NT2/D1 (cell line): ENCODE data around the gene ZNF678.
"Not testable (repeated sequence)": the region's sequence is repeated elsewhere in the genome, so short reads cannot be mapped to it uniquely, and the experiment has no call there.

Experiments used
- DNase-seq: peaks from one replicate; pipeline ENCODE4 v3.0.0-alpha.2; 2011; ENCODE audit warnings: low read depth, low spot score
- H3K27me3 ChIP-seq: 2 replicates; pipeline ENCODE4 v1.6.0; 2011; ENCODE audit warnings: mild to moderate bottlenecking; ENCODE audit not compliant: insufficient read length, insufficient read depth
- H3K36me3 ChIP-seq: 2 replicates; pipeline ENCODE4 v1.6.1; 2011; ENCODE audit warnings: mild to moderate bottlenecking, low read length, mixed read lengths; ENCODE audit not compliant: insufficient read depth, insufficient read length
- H3K4me1 ChIP-seq: 2 replicates; pipeline ENCODE4 v1.5.1; 2011; ENCODE audit not compliant: insufficient read depth, insufficient read length
- H3K4me3 ChIP-seq: 2 replicates; pipeline ENCODE4 v1.5.1; 2011; ENCODE audit warnings: low read depth; ENCODE audit not compliant: insufficient read length
- H3K9ac ChIP-seq: 2 replicates; pipeline ENCODE4 v1.6.0; 2011; ENCODE audit warnings: low read depth; ENCODE audit not compliant: insufficient read length
- H3K9me3 ChIP-seq: 2 replicates; pipeline ENCODE4 v1.5.1; 2011; ENCODE audit warnings: mild to moderate bottlenecking, low read length; ENCODE audit not compliant: insufficient read depth
- SUZ12 ChIP-seq: IDR thresholded peaks from 2 replicates; pipeline ENCODE4 v1.6.1; 2011; ENCODE audit not compliant: insufficient read length, insufficient read depth; ENCODE audit errors: extremely low read depth
- YY1 ChIP-seq: IDR thresholded peaks from 2 replicates; pipeline ENCODE4 v1.6.1; 2011; ENCODE audit not compliant: insufficient read length, insufficient read depth
- ZNF274 ChIP-seq: IDR thresholded peaks from 2 replicates; pipeline ENCODE4 v1.6.1; 2011; ENCODE audit warnings: mild to moderate bottlenecking, low read depth, low read length

ZNF678 gene

DNA sequence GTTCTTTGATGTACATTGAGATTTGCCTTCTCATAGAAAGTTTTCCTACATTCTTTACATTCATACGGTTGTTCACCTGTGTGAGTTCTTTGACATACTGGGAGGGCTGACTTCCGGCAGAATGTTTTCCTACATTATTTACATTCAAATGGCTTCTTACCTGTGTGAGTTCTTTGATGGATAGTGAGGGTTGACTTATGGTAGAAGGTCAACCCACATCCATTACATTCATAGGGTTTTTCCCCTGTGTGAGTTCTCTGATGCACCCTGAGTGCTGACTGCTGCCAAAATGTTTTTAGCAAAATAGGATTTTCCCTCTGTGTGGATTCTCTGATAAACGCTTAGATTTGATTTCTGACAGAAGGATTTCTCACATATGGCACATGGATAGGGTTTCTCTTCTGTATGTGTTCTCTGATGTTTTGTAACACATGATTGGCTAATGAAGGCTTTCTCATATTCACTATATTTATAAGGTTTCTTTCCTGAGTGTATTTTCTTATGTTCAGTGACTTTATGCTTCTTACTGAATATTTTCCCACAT is 134.0 kb downstream of the ZNF678 start:
- Histone ChIP-seq H3K4me3 (no peak overlapping the region), H3K36me3 (no peaks in the 10 kb centered on the region), H3K4me1 (no peaks in the 10 kb centered on the region), H3K9ac (no peak overlapping the region), H3K27me3 (no peaks in the 10 kb centered on the region), H3K9me3 (peaks cover 35% of the 10 kb centered on the region; the same call in 1 of the 2 replicates)
- TF ChIP-seq YY1 (no peak), ZNF274 (peak; percentile 65), SUZ12 (no peak)
- no peak for DNase-seq

DNA sequence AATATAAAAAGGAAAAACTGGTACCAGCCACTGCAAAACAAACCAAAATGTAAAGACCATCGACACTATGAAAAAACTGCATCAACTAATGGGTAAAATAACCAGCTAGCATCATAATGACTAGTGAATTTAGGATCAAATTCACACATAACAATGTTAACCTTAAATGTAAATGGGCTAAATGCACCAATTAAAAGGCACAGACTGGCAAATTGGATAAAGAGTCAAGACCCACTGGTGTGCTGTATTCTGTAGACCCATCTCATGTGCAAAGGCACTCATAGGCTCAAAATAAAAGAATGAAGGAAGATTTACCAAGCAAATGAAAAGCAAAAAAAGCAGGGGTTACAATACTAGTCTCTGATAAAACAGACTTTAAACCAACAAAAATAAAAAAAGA is 138.3 kb downstream of the ZNF678 start:
- H3K36me3 ChIP-seq, H3K27me3 ChIP-seq, H3K9ac ChIP-seq, DNase-seq, H3K4me3 ChIP-seq, H3K4me1 ChIP-seq: not testable (repeated sequence)
- H3K9me3 ChIP-seq = peaks cover 25% of the 10 kb centered on the region; the same call in 1 of the 2 replicates

DNA sequence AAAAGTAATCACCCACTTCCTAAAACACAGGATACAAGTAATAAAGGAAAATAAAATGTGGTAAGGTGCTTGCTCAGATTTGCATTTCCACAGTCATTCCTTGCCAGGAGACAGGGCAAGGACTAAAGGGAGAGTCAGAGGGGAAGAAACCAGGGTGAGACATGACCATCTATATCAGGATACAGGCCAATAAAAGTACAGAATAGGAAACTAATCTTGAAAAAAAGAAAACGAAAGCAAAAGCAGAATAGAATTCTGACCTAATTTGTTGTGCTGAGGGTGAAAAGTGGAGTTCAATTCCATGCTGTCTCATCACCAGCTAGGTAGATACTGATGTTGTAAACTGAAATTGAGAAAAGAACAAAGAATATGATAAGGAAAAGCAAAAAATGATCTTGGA is 144.5 kb downstream of the ZNF678 start:
- no peaks in the 10 kb centered on the region for H3K4me1 ChIP-seq
- no peak overlapping the region for H3K4me3 ChIP-seq
- peaks cover 27% of the 10 kb centered on the region for H3K9me3 ChIP-seq
- TF ChIP-seq ZNF274 = no peak
- no peak for TF ChIP-seq SUZ12
- no peak for TF ChIP-seq YY1
- no peaks in the 10 kb centered on the region for H3K27me3 ChIP-seq
- no peaks in the 10 kb centered on the region for H3K36me3 ChIP-seq
- no peak for DNase-seq
- H3K9ac ChIP-seq = no peak overlapping the region

DNA sequence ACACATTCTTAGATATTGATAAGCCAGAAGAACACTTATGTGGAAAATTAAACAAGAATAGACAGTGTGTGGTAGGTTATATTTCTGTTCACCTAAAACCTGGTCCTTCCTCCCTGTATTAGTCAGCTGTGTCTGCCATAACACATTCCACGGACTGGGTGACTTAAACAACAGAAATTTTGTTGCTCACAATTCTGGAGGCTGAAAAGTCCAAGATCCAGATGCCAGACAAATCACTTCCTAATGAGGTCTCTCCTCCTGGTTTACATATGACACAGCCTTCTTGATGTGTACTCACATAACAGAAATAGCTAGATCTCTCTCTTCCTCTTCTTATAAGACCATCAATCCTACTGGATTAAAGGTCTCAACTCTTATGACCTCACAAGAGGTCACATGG is 146.1 kb downstream of the ZNF678 start:
- H3K36me3 ChIP-seq = no peaks in the 10 kb centered on the region
- H3K9ac ChIP-seq = no peak overlapping the region
- H3K4me1 ChIP-seq = no peaks in the 10 kb centered on the region
- H3K4me3 ChIP-seq = no peak overlapping the region
- no peak for TF ChIP-seq ZNF274
- no peak for TF ChIP-seq YY1
- TF ChIP-seq SUZ12 = no peak
- no peak for DNase-seq
- peaks cover 40% of the 10 kb centered on the region for H3K9me3 ChIP-seq
- H3K27me3 ChIP-seq = no peaks in the 10 kb centered on the region

DNA sequence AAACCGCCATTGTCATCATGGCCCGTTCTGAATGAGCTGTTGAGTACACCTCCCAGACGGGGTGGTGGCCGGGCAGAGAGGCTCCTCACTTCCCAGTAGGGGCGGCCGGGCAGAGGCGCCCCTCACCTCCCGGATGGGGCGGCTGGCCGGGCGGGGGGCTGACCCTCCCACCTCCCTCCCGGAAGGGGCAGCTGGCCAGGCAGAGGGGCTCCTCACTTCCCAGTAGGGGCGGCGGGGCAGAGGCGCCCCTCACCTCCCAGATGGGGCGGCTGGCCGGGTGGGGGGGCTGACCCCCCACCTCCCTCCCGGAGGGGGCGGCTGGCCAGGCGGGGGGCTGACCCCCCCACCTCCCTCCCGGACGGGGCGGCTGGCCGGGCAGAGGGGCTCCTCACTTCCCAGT is 147.1 kb downstream of the ZNF678 start:
- not testable (repeated sequence) for H3K4me1 ChIP-seq, H3K9ac ChIP-seq, H3K36me3 ChIP-seq, H3K27me3 ChIP-seq, DNase-seq, H3K4me3 ChIP-seq
- H3K9me3 ChIP-seq = peaks cover 45% of the 10 kb centered on the region

DNA sequence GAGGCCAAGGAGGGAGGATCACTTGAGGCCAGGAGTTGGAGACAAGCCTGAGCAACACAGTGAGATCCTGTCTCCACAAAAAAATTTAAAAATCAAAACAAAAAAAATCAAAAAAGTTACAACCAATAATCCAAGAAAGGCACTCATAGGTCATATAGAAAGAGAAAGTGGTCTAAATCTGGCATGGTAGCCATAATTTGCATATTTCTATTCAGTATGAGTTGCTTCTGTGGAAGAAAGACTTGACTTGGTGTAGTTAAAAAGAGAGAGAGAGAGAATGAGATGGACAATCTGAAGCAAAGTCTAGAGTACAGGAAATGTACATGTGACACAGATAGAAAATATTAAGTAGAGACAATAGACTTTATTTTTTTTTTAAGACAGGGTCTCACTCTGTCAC is 149.3 kb downstream of the ZNF678 start:
- Histone ChIP-seq H3K9ac (no peak overlapping the region), H3K9me3 (peaks cover 45% of the 10 kb centered on the region), H3K4me1 (no peaks in the 10 kb centered on the region), H3K36me3 (no peaks in the 10 kb centered on the region), H3K27me3 (no peaks in the 10 kb centered on the region), H3K4me3 (no peak overlapping the region)
- TF ChIP-seq YY1 (no peak), SUZ12 (no peak), ZNF274 (no peak)
- DNase-seq = no peak

DNA sequence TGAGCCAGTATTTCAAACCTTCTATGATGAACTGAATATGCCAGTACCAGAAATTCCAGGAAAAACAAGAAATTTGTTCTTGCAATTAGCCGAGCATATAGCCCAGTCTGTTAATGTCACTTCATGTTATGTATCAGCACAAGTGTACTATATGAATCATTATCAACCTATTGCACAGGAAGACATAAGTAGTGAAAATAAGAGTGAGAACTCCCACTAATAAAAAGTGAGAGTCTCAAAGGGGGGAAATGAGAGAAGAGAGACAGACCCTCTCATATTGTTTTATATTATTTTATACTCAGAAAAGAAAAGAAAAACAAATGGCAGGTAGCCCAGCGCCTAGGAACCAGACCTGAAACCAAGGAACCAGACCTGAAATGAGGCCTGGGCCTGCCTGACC is 155.6 kb downstream of the ZNF678 start:
- Histone ChIP-seq H3K9ac (no peak overlapping the region), H3K4me1 (no peaks in the 10 kb centered on the region), H3K36me3 (no peaks in the 10 kb centered on the region), H3K9me3 (peaks cover 60% of the 10 kb centered on the region), H3K27me3 (no peaks in the 10 kb centered on the region), H3K4me3 (no peak overlapping the region)
- DNase-seq = no peak
- no peak for TF ChIP-seq ZNF274
- TF ChIP-seq SUZ12 = no peak
- TF ChIP-seq YY1 = no peak

DNA sequence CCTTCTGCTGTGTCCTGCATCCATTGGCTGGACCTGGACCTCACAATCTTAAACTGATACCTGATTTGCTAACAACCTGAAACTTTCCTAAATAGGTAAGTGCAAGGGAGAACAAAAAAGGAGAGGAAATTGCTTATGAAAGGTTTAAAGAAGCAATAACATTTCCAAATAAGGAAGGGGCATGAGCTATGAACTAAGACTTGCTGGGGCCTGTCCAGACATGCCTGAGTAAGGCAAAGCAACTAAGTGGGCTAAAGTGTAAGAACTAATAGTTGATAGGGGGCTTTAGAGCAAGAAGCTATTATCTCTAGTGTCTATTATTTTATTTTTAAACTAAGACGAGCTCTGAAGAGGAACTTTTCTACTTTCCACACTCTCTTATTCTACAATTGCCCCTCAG is 160.1 kb downstream of the ZNF678 start:
- H3K36me3 ChIP-seq = no peaks in the 10 kb centered on the region
- TF ChIP-seq SUZ12 = no peak
- H3K4me3 ChIP-seq = no peak overlapping the region
- peaks cover 60% of the 10 kb centered on the region for H3K9me3 ChIP-seq
- no peaks in the 10 kb centered on the region for H3K27me3 ChIP-seq
- no peaks in the 10 kb centered on the region for H3K4me1 ChIP-seq
- H3K9ac ChIP-seq = no peak overlapping the region
- DNase-seq = no peak

DNA sequence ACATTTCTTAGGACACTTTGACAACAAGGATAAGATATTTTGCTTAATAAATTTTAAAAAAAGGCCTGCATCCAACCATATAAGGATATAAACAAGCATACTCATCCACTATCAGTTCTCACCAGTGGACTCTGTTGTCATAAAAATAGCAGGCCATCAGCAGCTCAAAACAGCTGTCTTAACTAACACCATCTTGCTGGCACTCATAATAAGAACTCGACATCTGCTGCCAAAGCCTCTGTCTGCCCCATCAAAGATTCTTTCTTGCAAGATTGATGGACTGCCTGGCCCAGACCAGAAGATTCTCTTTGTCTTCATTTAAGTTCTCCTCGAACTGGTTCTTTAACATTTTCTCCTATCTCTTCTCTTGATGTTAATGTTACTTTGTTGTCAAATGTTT is 161.7 kb downstream of the ZNF678 start:
- Histone ChIP-seq H3K27me3 (no peaks in the 10 kb centered on the region), H3K9me3 (peaks cover 48% of the 10 kb centered on the region), H3K9ac (no peak overlapping the region), H3K4me3 (no peak overlapping the region), H3K4me1 (peaks cover 11% of the 10 kb centered on the region), H3K36me3 (no peaks in the 10 kb centered on the region)
- DNase-seq = no peak
- TF ChIP-seq YY1 (no peak), SUZ12 (no peak), ZNF274 (no peak)
